ENCODE results near the gene PPA1.
"Not testable (repeated sequence)": the region's sequence is repeated elsewhere in the genome, so short reads cannot be mapped to it uniquely, and the experiment has no call there.

DNA sequence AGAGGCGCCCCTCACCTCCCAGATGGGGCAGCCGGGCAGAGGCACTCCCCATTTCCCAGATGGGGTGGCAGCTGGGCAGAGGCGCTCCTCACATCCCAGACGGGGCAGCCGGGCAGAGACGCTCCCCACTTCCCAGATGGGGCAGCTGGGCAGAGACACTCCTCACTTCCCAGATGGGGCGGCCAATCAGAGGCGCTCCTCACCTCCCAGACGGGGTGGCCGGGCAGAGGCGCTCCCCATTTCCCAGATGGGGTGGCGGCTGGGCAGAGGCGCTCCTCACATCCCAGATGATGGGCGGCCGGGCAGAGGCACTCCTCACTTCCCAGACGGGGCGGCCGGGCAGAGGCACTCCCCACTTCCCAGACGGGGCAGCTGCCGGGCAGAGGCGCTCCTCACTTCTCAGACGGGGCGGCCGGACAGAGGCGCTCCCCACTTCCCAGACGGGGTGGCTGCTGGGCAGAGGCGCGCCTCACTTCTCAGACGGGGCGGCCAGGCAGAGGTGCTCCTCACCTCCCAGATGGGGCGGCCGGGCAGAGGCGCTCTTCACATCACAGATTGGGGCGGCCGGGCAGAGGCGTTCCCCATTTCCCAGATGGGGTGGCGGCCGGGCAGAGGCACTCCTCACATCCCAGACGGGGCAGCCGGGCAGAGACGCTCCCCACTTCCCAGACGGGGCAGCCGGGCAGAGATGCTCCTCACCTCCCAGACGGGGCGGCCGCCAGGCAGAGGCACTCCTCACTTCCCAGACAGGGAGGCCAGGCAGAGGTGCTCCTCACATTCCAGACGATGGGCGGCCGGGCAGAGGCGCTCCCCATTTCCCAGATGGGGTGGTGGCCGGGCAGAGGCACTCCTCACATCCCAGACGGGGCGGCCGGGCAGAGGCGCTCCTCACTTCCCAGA is 6.1 kb upstream of the PPA1 start:
- TF ChIP-seq, protein P1, sequence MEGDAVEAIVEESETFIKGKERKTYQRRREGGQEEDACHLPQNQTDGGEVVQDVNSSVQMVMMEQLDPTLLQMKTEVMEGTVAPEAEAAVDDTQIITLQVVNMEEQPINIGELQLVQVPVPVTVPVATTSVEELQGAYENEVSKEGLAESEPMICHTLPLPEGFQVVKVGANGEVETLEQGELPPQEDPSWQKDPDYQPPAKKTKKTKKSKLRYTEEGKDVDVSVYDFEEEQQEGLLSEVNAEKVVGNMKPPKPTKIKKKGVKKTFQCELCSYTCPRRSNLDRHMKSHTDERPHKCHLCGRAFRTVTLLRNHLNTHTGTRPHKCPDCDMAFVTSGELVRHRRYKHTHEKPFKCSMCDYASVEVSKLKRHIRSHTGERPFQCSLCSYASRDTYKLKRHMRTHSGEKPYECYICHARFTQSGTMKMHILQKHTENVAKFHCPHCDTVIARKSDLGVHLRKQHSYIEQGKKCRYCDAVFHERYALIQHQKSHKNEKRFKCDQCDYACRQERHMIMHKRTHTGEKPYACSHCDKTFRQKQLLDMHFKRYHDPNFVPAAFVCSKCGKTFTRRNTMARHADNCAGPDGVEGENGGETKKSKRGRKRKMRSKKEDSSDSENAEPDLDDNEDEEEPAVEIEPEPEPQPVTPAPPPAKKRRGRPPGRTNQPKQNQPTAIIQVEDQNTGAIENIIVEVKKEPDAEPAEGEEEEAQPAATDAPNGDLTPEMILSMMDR (IDR thresholded peaks at IDR 0.05), result not testable (repeated sequence)
- not testable (repeated sequence) for TF ChIP-seq EZH2 (IDR thresholded peaks at IDR 0.05; ENCODE audit: borderline replicate concordance, insufficient read depth, low read depth, low read length, poor library complexity, severe bottlenecking)

Data from B cell (primary cell).